Measurements from ENCODE around the gene LCNL1. TPM values are rescaled to one million over a fixed set of nuclear protein-coding genes. Genes with fewer than 3 reads are reported as not detected.

Gene LCNL1
- total and polyA plus RNA-seq, 2 of the 13 experiments (the other 11 are each of a cell fraction or from before 2014, with no cell fraction given), result not detected

- TF ChIP-seq TFDP1 (CRISPR knock-in tag; IDR thresholded peaks at IDR 0.05; ENCODE audit: borderline replicate concordance), result peak; percentile 54; the same call in 1 of the 2 replicates
- peak; percentile 90 for TF ChIP-seq ZNF687 (CRISPR knock-in tag; IDR thresholded peaks at IDR 0.05)
- 0 out of 2 replicates have a peak, but pooled peaks have one; percentile 37 for TF ChIP-seq ZHX2 (IDR thresholded peaks at IDR 0.05; ENCODE audit: low read depth)
- no peak for TF ChIP-seq ZHX2 (CRISPR knock-in tag; IDR thresholded peaks at IDR 0.05; ENCODE audit: borderline replicate concordance)
- TF ChIP-seq GZF1 (CRISPR knock-in tag; IDR thresholded peaks at IDR 0.05), result 0 out of 2 replicates have a peak, but pooled peaks have one; percentile 40
- 0 out of 2 replicates have a peak, but pooled peaks have one; percentile 44 for TF ChIP-seq ZNF235 (CRISPR knock-in tag; IDR thresholded peaks at IDR 0.05; ENCODE audit: borderline replicate concordance)
- TF ChIP-seq ARID4A (CRISPR knock-in tag; IDR thresholded peaks at IDR 0.05; ENCODE audit: borderline replicate concordance), result peak; percentile 33; the same call in 1 of the 2 replicates
- TF ChIP-seq BORCS8-MEF2B (CRISPR knock-in tag; IDR thresholded peaks at IDR 0.05), result 0 out of 2 replicates have a peak, but pooled peaks have one; percentile 40
These were observed 37.2 kb upstream of the LCNL1 start (continued) for GRCh38 chr9:136945333-136946227.
